Measurements from ENCODE around the gene SERPINA5.
"Not testable (repeated sequence)": the region's sequence is repeated elsewhere in the genome, so short reads cannot be mapped to it uniquely, and the experiment has no call there.

Gene SERPINA5

GRCh38 chr14:94601884-94602391 lies 20.7 kb downstream of the SERPINA5 start:
- no peak for DNase-seq (ENCODE audit: low spot score)

- no peak for DNase-seq (ENCODE audit: low spot score)
Measured at GRCh38 chr14:94602722-94603121, 21.5 kb downstream of the SERPINA5 start.

DNA sequence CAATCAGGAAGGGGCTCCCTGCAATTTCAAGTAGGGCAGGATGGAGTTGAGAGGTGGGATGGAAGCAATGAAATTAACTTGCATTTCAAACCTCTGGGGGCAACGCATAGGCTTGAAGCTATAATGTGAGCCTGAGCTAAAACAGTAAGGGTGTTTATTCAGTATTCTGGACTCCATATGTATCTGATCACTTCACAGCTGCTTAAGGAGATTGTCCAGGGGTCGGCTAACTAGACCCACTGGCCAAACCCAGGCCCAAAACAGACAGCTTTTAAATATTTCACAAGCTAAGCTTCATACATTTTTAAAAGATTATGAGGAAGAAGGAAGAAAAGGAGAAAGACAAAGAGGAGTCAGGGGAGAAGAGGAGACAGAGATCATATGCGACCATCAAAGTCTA lies 24.1 kb downstream of the SERPINA5 start:
- no peak for DNase-seq (ENCODE audit: low spot score)

DNA sequence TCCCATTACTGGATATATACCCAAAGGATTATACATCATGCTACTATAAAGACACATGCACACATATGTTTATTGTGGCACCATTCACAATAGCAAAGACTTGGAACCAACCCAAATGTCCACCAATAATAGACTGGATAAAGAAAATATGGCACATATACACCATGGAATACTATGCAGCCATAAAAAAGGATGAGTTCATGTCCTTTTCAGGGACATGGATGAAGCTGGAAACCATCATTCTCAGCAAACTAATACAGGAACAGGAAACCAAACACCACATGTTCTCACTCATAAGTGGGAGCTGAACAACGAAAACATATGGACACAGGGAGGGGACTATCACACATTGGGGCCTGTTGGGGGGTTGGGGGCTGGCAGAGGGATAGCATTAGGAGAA lies 27.7 kb downstream of the SERPINA5 start:
- DNase-seq (ENCODE audit: low spot score), result not testable (repeated sequence)

DNA sequence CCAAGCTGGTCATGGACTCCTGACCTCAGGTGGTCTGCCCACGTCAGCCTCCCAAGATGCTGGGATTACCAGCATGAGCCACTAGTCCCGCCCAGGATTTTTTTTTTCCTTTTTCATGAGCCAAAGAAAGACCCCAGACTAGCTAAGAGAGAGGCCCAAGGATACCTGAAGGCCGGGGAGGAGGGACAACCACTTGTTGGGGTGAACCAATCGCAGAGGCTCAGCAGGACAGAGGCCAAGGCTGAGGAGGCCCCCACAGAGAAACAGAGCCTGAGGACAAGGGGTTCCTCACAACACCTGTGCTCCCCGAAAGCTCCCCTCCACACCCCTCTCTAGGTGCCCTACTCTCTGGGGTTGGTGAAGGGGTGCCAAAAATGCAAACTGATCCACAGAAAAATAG lies 30.0 kb downstream of the SERPINA5 start:
- no peak for DNase-seq (ENCODE audit: low spot score)

DNA sequence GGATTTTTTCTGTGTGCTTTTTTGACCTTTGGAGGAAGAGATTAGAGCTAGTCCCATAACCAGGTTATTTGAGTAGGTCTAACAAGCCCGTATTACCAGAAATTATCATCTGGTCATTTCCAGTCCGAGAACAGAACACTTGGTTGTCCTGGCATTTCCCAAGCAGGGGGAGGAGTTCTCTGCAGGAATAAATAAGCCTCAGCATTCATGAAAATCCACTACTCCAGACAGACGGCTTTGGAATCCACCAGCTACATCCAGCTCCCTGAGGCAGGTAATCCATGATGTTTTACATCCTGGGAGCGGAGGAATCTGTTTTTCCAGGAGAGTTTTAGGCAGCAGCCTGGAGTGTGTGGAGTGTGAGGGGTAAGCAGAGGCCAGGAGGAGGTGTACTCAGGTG lies 30.9 kb downstream of the SERPINA5 start, which contains the start of gene SERPINA3:
Gene SERPINA3 (plus strand): TSS at position 218 of the 400 bp plus-strand sequence. CDS start 2,051 bp downstream, outside the sequence.
- no peak for DNase-seq (ENCODE audit: low spot score)

GRCh38 chr14:94612580-94613554 lies 31.6 kb downstream of the SERPINA5 start:
- DNase-seq (ENCODE audit: low spot score), result no peak

GRCh38 chr14:94613720-94614644 lies 32.8 kb downstream of the SERPINA5 start:
- DNase-seq (ENCODE audit: low spot score), result no peak

GRCh38 chr14:94614802-94615201 lies 33.6 kb downstream of the SERPINA5 start:
- no peak for DNase-seq (ENCODE audit: low spot score)

DNA sequence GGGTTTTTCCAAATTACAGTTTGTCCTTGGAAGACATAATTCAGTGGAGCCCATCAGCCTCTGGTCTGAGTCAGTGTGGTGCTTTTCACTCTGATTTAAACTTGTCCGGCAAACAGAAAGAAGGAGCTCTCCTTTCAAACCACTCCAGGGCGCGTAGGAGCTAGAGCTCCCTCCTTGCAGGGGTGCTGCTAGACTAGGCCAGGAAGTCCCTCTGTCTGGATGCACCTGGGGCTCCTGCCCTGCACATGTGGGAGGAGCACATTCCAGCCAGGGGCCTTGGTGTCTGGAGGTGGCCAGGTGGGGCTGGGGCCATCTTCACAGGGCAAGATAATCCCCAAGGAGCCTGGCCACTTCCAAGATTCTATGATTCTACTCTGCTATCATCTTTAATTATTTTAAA lies 34.0 kb downstream of the SERPINA5 start:
- DNase-seq (ENCODE audit: low spot score), result no peak

GRCh38 chr14:94615823-94616570 lies 34.8 kb downstream of the SERPINA5 start:
- DNase-seq (ENCODE audit: low spot score), result no peak

GRCh38 chr14:94617366-94617941 lies 36.2 kb downstream of the SERPINA5 start:
- DNase-seq (ENCODE audit: low spot score), result no peak

DNA sequence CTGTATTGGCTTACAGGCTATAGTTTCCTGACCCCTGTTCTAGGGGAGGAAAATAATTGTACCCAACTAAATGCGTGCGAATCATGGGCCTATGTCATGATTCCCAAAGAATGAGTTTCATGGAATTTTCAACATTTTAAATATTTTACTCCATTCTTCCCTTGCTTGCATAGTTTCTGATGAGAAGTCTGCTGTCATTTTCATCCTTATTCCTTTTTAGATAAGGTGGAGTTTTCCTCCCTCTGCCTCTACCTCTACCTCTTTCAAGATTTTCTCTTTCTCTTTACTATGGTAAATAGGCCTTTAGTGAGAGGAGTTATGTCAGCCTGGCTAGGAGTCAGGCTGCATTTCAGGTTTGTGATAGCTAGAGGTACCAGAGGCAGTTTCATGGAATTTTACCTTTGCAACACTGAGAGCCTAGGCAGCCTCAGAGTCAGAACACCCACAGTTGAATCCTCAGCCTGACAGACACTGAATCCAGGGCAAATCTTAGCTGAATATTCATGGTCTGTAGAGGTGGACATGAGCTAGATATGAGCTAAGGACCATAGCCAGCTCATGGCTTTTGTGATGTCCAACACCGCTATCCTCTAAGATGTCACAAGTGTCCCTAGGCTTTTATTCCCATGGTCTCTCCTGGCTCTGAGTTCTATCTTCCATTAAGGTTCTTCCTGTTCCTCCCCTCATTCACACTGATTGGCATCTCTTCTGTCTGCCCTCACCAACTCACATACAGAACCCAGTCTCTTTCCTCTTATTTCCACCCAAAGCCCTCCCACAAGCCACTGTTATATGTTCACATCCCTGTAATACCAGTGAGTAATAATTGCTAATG lies 37.0 kb downstream of the SERPINA5 start:
- no peak for DNase-seq (ENCODE audit: low spot score)

DNA sequence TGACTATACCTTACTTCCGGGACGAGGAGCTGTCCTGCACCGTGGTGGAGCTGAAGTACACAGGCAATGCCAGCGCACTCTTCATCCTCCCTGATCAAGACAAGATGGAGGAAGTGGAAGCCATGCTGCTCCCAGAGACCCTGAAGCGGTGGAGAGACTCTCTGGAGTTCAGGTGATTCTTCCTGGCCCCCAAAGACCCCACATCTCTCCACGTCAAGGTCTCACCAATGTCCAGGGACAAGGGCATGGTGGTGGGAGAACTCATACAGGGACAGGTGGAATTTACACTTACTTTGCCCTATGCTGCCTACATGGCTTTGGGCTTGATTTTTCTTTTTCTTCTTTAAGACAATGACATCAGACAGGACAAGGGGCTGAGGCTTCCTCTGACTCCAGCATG lies 38.1 kb downstream of the SERPINA5 start:
- DNase-seq (ENCODE audit: low spot score), result no peak

GRCh38 chr14:94620597-94620996 lies 39.4 kb downstream of the SERPINA5 start:
- DNase-seq (ENCODE audit: low spot score), result no peak

GRCh38 chr14:94621358-94622134 lies 40.3 kb downstream of the SERPINA5 start:
- no peak for DNase-seq (ENCODE audit: low spot score)

GRCh38 chr14:94622653-94623421 lies 41.6 kb downstream of the SERPINA5 start:
- DNase-seq (ENCODE audit: low spot score), result no peak

DNA sequence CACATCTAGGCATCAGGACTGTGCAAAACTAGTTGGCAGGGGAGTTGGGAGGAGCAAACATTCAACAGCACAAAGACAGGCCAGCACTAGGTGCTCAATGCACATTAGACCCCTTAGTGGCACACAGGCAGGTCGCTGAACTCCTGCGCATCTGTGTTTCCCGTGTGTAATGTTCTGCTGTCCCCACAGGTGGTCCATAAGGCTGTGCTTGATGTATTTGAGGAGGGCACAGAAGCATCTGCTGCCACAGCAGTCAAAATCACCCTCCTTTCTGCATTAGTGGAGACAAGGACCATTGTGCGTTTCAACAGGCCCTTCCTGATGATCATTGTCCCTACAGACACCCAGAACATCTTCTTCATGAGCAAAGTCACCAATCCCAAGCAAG lies 42.2 kb downstream of the SERPINA5 start:
- no peak for DNase-seq (ENCODE audit: low spot score)
